ENCODE results near the gene ERC2.

The ERC2 gene

GRCh38 chr3:55782807-55783206 is 685.5 kb downstream of the ERC2 start:
- ATAC-seq (ENCODE audit: low read depth), result no peak
- Mint-ChIP-seq H3K4me3 (no peak overlapping the region), H3K9me3 (peaks cover 1% of the 10 kb centered on the region), H3K4me1 (no peaks in the 10 kb centered on the region), H3K36me3 (no peaks in the 10 kb centered on the region), H3K27me3 (no peaks in the 10 kb centered on the region), H3K27ac (no peak overlapping the region)
- no peak for DNase-seq (ENCODE audit: low spot score in 2 of 2)

DNA sequence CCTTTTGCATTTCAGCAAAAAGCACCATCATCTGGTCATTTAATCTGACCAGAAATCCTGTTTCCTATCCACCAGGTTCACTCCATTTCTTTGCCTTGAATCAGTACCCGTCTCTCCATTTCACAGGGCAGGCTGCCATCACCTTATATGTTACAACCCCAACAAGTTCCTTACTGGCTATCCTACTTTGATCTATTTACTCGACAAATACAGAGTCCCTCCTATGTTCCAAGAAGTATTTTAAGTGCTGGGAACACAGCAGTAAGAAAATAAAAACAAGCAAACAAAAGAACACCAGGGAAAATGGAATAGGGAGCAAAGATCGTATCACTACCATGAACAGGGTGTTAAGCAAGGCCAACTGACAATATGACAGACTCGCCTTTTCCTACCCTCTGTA is 685.9 kb downstream of the ERC2 start:
- Mint-ChIP-seq H3K9me3 (peaks cover 1% of the 10 kb centered on the region), H3K4me1 (no peaks in the 10 kb centered on the region), H3K4me3 (no peak overlapping the region), H3K36me3 (no peaks in the 10 kb centered on the region), H3K27ac (no peak overlapping the region), H3K27me3 (no peaks in the 10 kb centered on the region)
- DNase-seq (ENCODE audit: low spot score in 2 of 2) (no peak), ATAC-seq (ENCODE audit: low read depth) (no peak)

DNA sequence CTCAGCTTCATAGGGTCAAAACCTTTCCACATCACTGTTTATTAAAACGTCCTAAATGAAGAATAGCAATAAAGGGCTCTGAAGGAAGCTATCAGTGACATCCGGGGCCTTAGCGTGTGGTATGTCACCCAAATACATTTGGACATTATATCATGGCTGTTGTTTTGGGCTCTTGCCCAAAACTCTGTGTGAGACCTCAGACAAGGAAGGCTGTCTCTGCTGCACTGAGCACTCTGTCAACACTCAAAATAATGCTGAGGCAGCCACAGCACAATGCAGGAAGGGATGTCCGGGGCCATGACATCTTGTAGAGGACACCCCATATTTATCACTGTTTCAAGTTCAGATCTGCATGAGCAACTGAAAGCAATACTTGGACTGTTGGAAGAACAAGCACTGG is 687.4 kb downstream of the ERC2 start:
- DNase-seq (ENCODE audit: low spot score in 2 of 2), result no peak
- H3K27me3 Mint-ChIP-seq, result no peaks in the 10 kb centered on the region
- no peak for ATAC-seq (ENCODE audit: low read depth)
- H3K4me3 Mint-ChIP-seq, result no peak overlapping the region
- no peaks in the 10 kb centered on the region for H3K4me1 Mint-ChIP-seq
- no peaks in the 10 kb centered on the region for H3K36me3 Mint-ChIP-seq
- H3K27ac Mint-ChIP-seq, result no peak overlapping the region
- H3K9me3 Mint-ChIP-seq, result peaks cover 1% of the 10 kb centered on the region

DNA sequence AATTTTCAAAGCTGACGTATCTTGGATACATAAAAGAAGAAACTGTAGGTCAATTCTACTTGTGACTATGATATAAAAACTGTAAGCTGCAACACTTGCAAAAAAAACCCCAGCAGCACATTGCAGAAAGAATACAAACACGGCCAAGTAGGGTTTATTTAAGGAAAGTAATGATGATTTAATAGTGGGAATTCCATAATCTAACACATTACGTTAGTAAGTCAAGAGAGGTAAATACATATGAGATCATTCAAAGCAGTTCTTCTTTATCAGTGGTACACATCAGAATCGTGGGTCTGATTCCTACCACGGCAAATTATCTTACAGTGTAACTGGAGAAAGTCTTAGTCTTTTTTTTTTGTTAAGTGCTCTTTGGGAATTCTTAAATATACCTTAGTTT is 688.7 kb downstream of the ERC2 start:
- peaks cover 1% of the 10 kb centered on the region for H3K9me3 Mint-ChIP-seq
- no peak overlapping the region for H3K4me3 Mint-ChIP-seq
- H3K4me1 Mint-ChIP-seq, result no peaks in the 10 kb centered on the region
- no peaks in the 10 kb centered on the region for H3K27me3 Mint-ChIP-seq
- no peak for ATAC-seq (ENCODE audit: low read depth)
- no peak overlapping the region for H3K27ac Mint-ChIP-seq
- no peaks in the 10 kb centered on the region for H3K36me3 Mint-ChIP-seq
- DNase-seq (ENCODE audit: low spot score in 2 of 2), result no peak

GRCh38 chr3:55775366-55776154 is 692.7 kb downstream of the ERC2 start:
- no peak overlapping the region for H3K27ac Mint-ChIP-seq
- H3K9me3 Mint-ChIP-seq, result peaks cover 1% of the 10 kb centered on the region
- no peak overlapping the region for H3K4me3 Mint-ChIP-seq
- no peaks in the 10 kb centered on the region for H3K4me1 Mint-ChIP-seq
- no peaks in the 10 kb centered on the region for H3K36me3 Mint-ChIP-seq
- no peak for DNase-seq (ENCODE audit: low spot score in 2 of 2)
- no peaks in the 10 kb centered on the region for H3K27me3 Mint-ChIP-seq
- ATAC-seq (ENCODE audit: low read depth), result no peak

GRCh38 chr3:55774856-55775255 is 693.4 kb downstream of the ERC2 start:
- Mint-ChIP-seq H3K4me1 (no peaks in the 10 kb centered on the region), H3K27ac (no peak overlapping the region), H3K36me3 (no peaks in the 10 kb centered on the region), H3K4me3 (no peak overlapping the region), H3K27me3 (no peaks in the 10 kb centered on the region), H3K9me3 (peaks cover 1% of the 10 kb centered on the region)
- no peak for DNase-seq (ENCODE audit: low spot score in 2 of 2)
- ATAC-seq (ENCODE audit: low read depth), result no peak

GRCh38 chr3:55771503-55771902 is 696.8 kb downstream of the ERC2 start:
- no peaks in the 10 kb centered on the region for H3K36me3 Mint-ChIP-seq
- no peak overlapping the region for H3K27ac Mint-ChIP-seq
- ATAC-seq (ENCODE audit: low read depth), result no peak
- DNase-seq (ENCODE audit: low spot score in 2 of 2), result no peak
- H3K9me3 Mint-ChIP-seq, result no peaks in the 10 kb centered on the region
- no peaks in the 10 kb centered on the region for H3K4me1 Mint-ChIP-seq
- no peak overlapping the region for H3K4me3 Mint-ChIP-seq
- H3K27me3 Mint-ChIP-seq, result no peaks in the 10 kb centered on the region

- Mint-ChIP-seq H3K27me3 (no peaks in the 10 kb centered on the region), H3K4me1 (no peaks in the 10 kb centered on the region), H3K36me3 (no peaks in the 10 kb centered on the region), H3K9me3 (no peaks in the 10 kb centered on the region), H3K27ac (no peak overlapping the region), H3K4me3 (no peak overlapping the region)
- no peak for ATAC-seq (ENCODE audit: low read depth)
- DNase-seq (ENCODE audit: low spot score in 2 of 2), result no peak
Observed at GRCh38 chr3:55770077-55770476, 698.2 kb downstream of the ERC2 start.

- H3K27me3 Mint-ChIP-seq, result no peaks in the 10 kb centered on the region
- H3K36me3 Mint-ChIP-seq, result peaks cover 1% of the 10 kb centered on the region
- ATAC-seq (ENCODE audit: low read depth), result no peak
- H3K4me1 Mint-ChIP-seq, result no peaks in the 10 kb centered on the region
- no peak overlapping the region for H3K4me3 Mint-ChIP-seq
- no peak overlapping the region for H3K27ac Mint-ChIP-seq
- H3K9me3 Mint-ChIP-seq, result peaks cover 1% of the 10 kb centered on the region
- no peak for DNase-seq (ENCODE audit: low spot score in 2 of 2)
Observed at GRCh38 chr3:55766753-55767152, 701.5 kb downstream of the ERC2 start.

- no peaks in the 10 kb centered on the region for H3K27me3 Mint-ChIP-seq
- no peak overlapping the region for H3K27ac Mint-ChIP-seq
- H3K4me1 Mint-ChIP-seq, result no peaks in the 10 kb centered on the region
- ATAC-seq (ENCODE audit: low read depth) (no peak), DNase-seq (ENCODE audit: low spot score in 2 of 2) (no peak)
- H3K36me3 Mint-ChIP-seq, result peaks cover 1% of the 10 kb centered on the region
- peaks cover 1% of the 10 kb centered on the region for H3K9me3 Mint-ChIP-seq
- no peak overlapping the region for H3K4me3 Mint-ChIP-seq
Observed at GRCh38 chr3:55765906-55766701, 702.2 kb downstream of the ERC2 start.

- H3K36me3 Mint-ChIP-seq, result peaks cover 1% of the 10 kb centered on the region
- ATAC-seq (ENCODE audit: low read depth) (no peak), DNase-seq (ENCODE audit: low spot score in 2 of 2) (no peak)
- H3K9me3 Mint-ChIP-seq, result peaks cover 3% of the 10 kb centered on the region
- no peak overlapping the region for H3K4me3 Mint-ChIP-seq
- H3K4me1 Mint-ChIP-seq, result no peaks in the 10 kb centered on the region
- no peak overlapping the region for H3K27ac Mint-ChIP-seq
- H3K27me3 Mint-ChIP-seq, result no peaks in the 10 kb centered on the region
Observed at GRCh38 chr3:55765398-55765797, 702.9 kb downstream of the ERC2 start.

DNA sequence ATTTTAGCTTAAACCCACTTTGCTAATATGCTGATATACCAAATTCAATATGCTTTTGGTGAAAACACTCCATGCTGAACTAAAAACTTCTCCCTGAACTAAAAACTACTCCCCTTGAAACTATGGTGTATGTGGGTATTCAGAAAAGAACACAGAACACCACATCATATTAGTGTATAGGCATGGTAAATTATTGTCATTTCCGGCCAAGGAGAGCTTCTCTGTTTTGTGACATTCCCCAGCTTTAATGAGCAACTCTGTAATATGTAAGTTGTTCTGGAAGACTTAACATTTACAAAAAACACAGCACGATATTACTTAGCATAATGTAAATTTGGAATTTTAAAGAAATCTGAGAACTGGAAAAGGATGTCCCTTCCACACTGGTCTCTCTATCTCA is 711.3 kb downstream of the ERC2 start:
- no peaks in the 10 kb centered on the region for H3K27me3 Mint-ChIP-seq
- H3K4me3 Mint-ChIP-seq, result no peak overlapping the region
- H3K4me1 Mint-ChIP-seq, result no peaks in the 10 kb centered on the region
- DNase-seq (ENCODE audit: low spot score in 2 of 2) (no peak), ATAC-seq (ENCODE audit: low read depth) (no peak)
- H3K36me3 Mint-ChIP-seq, result peaks cover 1% of the 10 kb centered on the region
- H3K27ac Mint-ChIP-seq, result no peak overlapping the region
- H3K9me3 Mint-ChIP-seq, result peaks cover 3% of the 10 kb centered on the region

GRCh38 chr3:55755516-55756205 is 712.6 kb downstream of the ERC2 start:
- Mint-ChIP-seq H3K9me3 (no peaks in the 10 kb centered on the region), H3K27ac (no peak overlapping the region)
- no peak for DNase-seq (ENCODE audit: low spot score in 2 of 2)

GRCh38 chr3:55752911-55753310 is 715.4 kb downstream of the ERC2 start:
- DNase-seq (ENCODE audit: low spot score in 2 of 2), result no peak
- H3K4me1 Mint-ChIP-seq, result no peaks in the 10 kb centered on the region
- no peaks in the 10 kb centered on the region for H3K36me3 Mint-ChIP-seq
- no peaks in the 10 kb centered on the region for H3K27me3 Mint-ChIP-seq
- no peak overlapping the region for H3K4me3 Mint-ChIP-seq
- H3K9me3 Mint-ChIP-seq, result no peaks in the 10 kb centered on the region
- H3K27ac Mint-ChIP-seq, result no peak overlapping the region
- no peak for ATAC-seq (ENCODE audit: low read depth)

More at GRCh38 chr3:55755516-55756205, 712.6 kb downstream of the ERC2 start:
- Mint-ChIP-seq H3K36me3 (no peaks in the 10 kb centered on the region), H3K4me3 (no peak overlapping the region), H3K4me1 (no peaks in the 10 kb centered on the region), H3K27me3 (no peaks in the 10 kb centered on the region)
- no peak for ATAC-seq (ENCODE audit: low read depth)
